GM21360 (cell line): ENCODE measurements around the gene THSD7A.

Experiments
- ATAC-seq: cut with Tn5 transposase; IDR thresholded peaks from one replicate; pipeline ENCODE4 v1.9.1; 2021; ENCODE audit warnings: mild to moderate bottlenecking, moderate library complexity; ENCODE audit not compliant: unreplicated experiment

The THSD7A gene

GRCh38 chr7:11818281-11818680 is 13.7 kb downstream of the THSD7A start:
- no peak for ATAC-seq

GRCh38 chr7:11817111-11817740 is 14.8 kb downstream of the THSD7A start:
- no peak for ATAC-seq

DNA sequence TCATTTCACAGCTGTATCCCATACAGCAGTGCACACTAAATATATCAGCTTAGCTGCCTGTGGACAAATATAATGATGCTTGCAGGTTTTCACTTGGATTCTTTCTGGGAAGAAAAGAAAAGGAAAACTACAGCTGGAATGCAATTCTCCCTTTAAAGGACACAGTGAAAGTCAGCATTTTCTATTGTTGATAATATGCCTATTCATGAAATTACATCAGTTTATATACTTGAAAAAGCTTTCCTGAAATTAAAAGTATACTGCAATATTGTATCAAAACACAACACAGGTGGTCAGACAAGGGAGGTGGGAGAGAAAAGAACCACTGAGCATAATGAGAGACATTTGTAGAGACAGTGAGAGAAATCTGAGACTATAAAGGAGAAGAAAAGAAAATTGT is 20.3 kb downstream of the THSD7A start:
- no peak for ATAC-seq

GRCh38 chr7:11810043-11810625 is 21.9 kb downstream of the THSD7A start:
- no peak for ATAC-seq

GRCh38 chr7:11807000-11807399 is 25.0 kb downstream of the THSD7A start:
- ATAC-seq = no peak

DNA sequence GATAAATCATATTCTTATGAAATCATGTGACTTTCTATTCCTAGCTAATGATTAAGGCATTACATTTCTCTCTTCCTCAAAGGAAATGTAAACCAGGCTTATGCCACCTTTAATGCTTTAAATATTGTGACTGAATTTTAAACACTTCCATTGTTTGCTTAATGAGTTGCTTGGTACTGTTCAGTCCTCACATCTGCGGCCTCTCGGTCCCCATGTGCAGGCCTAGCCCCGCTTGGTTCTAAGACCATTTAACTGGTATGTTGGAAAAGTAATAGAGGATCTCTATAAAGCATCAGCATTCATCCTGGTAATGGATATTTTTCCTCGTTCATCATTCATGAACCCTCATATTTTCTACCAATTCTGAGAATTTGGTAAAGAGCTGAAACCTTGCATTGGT is 27.4 kb downstream of the THSD7A start:
- ATAC-seq = no peak

- no peak for ATAC-seq
These were observed 36.8 kb downstream of the THSD7A start for GRCh38 chr7:11795231-11795630.

DNA sequence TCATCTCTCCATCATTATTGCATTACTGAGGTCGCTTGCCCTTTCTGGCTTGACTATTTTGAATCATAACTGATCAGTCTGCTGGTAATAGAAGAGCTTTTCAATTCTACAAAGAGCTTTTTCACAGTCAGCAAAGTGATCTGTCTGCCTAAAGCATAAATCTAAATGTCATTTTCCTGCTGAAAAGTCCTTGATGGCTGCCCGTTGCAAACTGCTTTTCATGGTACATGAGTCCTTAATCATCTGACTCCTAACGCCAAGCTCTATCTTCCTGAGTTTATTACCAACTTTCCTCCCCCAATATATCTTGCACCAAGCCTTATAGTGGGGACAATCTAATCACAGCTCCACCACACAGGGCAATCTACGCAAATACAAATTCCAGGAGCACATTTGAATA is 39.8 kb downstream of the THSD7A start:
- ATAC-seq = no peak

DNA sequence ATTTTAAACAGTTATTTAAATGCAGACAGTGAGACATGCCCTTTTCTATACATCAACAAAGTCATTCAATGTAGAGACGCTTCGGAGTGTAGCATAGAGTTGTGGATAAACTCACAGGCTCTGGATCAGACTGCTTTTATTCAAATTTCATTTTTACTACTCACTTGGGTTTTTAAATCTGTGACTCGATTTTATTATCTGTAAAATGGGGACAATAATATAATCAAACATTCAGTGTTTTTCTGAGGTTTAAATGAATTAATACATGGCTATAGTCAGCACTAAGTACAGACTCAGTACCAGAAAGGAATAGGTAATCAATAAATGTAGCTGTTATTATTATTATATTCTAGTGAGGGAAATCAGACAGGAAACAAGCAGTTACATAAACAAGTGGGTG is 43.4 kb downstream of the THSD7A start:
- no peak for ATAC-seq

GRCh38 chr7:11787534-11787933 is 44.5 kb downstream of the THSD7A start:
- no peak for ATAC-seq

GRCh38 chr7:11786186-11786585 is 45.8 kb downstream of the THSD7A start:
- no peak for ATAC-seq

- no peak for ATAC-seq
These were observed 47.0 kb downstream of the THSD7A start for GRCh38 chr7:11784769-11785536.

GRCh38 chr7:11779864-11780674 is 51.9 kb downstream of the THSD7A start:
- no peak for ATAC-seq

DNA sequence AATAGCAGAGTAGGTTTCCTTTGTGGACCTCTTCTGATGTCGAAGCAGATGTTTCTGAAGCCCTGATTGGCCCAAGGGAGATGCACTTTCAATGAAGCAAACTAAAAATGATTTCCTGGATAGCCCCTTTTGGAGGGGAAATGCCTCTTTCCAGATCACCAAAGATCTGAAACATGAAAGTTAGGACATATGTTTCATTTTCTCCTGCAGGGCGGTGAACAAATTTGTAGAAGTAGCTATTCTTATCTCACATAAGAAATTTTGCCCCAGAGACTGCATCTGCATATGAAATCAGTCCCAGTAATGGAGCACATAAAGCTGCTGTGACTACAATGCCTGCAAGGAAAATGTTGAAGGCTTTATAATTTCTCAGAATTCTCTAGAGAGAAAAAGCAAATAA is 56.0 kb downstream of the THSD7A start:
- no peak for ATAC-seq

- ATAC-seq = no peak
These were observed 56.6 kb downstream of the THSD7A start for GRCh38 chr7:11775401-11775800.

DNA sequence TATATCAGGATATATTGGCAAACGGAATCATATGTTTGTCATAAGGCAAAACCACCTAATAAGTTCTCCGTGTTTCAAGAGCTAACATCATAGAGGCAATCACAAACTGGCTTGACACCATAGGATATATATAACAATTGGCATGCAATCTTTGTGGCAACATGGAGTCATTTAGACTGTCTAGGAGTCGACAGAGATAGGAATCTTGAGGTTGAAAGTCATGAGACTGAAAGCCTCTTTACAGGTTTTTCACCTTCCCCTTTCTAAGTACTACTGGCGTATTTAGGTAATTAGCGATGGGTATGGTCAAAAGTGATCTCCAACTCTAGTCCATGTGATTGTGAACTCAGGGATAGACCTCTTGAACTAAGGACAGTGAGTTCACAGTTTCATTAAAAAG is 63.7 kb downstream of the THSD7A start:
- ATAC-seq = no peak

GRCh38 chr7:11767148-11767547 is 64.8 kb downstream of the THSD7A start:
- no peak for ATAC-seq

- no peak for ATAC-seq
These were observed 71.6 kb downstream of the THSD7A start for GRCh38 chr7:11760372-11760771.

DNA sequence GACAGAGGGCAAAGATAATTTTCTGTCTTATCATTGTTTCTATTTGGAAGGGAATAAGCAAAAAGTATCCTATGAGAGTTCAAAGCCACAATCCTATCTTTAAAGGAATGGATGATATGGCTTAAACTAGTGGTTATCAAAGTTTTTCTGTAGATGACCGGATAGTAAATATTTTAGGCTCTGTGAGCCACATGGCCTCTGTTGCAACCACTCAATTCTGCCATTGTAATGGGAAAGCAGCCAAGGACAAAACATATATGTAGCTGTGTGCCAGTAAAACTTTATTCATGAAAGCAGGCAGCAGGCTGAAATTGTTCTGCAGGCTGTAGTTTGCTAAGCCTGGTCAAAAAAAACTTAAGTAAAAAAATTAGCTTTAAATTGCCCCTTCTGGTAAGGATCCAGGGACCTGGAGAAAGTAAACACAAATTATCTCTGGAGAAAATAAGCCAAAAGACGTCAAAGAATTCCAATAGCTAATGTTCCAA is 73.3 kb downstream of the THSD7A start:
- ATAC-seq = no peak

DNA sequence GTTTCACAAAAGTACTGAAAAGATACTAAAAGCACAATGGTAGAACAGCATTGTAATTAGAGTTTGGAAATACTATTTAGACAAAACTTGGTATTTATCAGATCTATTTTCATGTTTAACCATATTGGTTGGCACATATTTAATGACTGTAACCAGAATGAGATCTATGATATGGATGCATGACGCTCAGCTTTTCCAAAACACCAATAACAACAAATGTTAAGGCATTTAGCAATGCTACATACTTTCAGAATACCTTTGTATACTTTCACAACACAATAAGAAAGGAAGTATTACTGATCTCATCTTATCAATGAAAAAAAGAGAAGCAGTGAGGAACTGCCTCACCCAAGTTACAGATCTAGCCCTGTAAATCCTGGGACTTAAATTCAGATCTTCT is 74.8 kb downstream of the THSD7A start:
- no peak for ATAC-seq

DNA sequence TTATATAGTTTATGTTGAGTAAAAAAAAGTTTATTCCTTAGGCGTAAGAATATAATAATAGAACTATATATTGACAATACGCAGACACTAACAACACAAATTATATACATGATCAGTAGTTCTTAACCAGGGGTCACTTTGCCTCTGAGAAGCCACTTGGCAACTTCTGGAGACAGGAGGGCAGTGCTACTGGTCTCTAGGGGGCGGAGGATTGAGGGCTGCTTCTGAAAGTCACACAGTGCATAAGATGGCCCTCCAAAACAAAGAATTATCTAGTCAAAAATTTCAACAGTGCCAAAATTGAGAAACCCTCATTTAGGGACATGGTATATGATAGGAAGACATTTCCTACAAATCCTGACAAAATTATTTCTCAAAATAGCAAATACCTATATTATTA is 77.1 kb downstream of the THSD7A start:
- ATAC-seq = no peak
